Coronary artery (tissue), 2 donors: ENCODE data around the gene FER.

Experiments used
- DNase-seq: peaks from one replicate; pipeline ENCODE4 v3.0.0-alpha.2; 2017; ENCODE audit warnings: low spot score
- H3K27ac ChIP-seq, 2 donors: fragments of 200-600 bp; sonication (generic); one replicate each; pipeline ENCODE4 v1.5.1; 2016 to 2019
- H3K4me3 ChIP-seq: fragments of 200-600 bp; sonication (generic); 2 replicates; pipeline ENCODE4 v1.5.1; 2016; ENCODE audit warnings: mild to moderate bottlenecking, moderate library complexity
- CTCF ChIP-seq: fragments of 200-600 bp; sonication (generic); IDR thresholded peaks from one replicate; pipeline ENCODE4 v1.5.1; 2019; ENCODE audit warnings: antibody characterized with exemption

The FER gene

DNA sequence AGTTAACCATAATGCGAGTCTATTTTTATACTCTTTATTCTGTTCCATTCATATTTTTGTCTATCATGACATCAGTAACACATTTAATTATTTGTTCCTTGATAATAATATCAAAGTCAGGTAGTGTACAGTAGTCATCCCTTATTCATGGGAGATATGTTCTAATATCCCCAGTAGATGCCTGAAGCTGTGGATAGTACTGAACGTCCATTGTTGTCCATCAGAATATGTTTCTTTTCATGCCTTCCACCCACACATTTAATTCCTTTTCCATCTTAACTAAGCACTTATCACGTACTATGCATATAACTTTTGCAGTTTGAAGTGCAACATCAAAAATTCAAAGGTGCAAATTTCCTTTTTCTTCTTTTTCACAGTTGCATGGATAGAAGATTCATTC is 53.6 kb downstream of the FER start:
- Histone ChIP-seq H3K27ac (no peak overlapping the region), H3K4me3 (no peak overlapping the region)
- TF ChIP-seq CTCF = no peak
- no peak for DNase-seq

GRCh38 chr5:108801776-108802175 is 54.1 kb downstream of the FER start:
- no peak for TF ChIP-seq CTCF
- Histone ChIP-seq H3K27ac (no peak overlapping the region), H3K4me3 (no peak overlapping the region)
- no peak for DNase-seq

GRCh38 chr5:108810717-108811116 is 63.0 kb downstream of the FER start:
- DNase-seq = no peak
- no peak for TF ChIP-seq CTCF
- Histone ChIP-seq H3K27ac (no peak overlapping the region), H3K4me3 (no peak overlapping the region)

DNA sequence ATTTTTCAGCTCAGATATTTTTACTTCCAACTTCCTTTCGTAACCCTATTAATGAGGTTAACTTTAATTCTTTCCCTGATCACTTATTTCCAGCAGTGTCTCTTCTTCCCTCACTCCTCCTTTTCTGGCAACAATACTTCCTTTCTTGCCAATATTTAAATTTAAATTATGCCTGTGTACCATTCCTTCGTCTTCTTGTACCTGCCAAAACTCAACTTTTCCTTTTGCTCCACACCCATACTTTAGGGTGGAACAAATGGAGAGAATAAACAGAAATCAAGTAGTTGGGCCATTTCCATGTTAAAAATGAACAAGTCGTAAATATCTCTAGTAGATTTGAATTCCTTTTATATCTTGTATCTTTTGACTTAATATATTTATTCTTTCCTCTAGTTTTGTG is 66.0 kb downstream of the FER start:
- no peak overlapping the region for H3K4me3 ChIP-seq
- no peak overlapping the region for H3K27ac ChIP-seq

GRCh38 chr5:108814551-108814950 is 66.9 kb downstream of the FER start:
- Histone ChIP-seq H3K27ac (no peak overlapping the region), H3K4me3 (no peak overlapping the region)
- TF ChIP-seq CTCF = no peak
- no peak for DNase-seq

More for the DNA sequence above, 66.0 kb downstream of the FER start:
- no peak for DNase-seq
- no peak for TF ChIP-seq CTCF

DNA sequence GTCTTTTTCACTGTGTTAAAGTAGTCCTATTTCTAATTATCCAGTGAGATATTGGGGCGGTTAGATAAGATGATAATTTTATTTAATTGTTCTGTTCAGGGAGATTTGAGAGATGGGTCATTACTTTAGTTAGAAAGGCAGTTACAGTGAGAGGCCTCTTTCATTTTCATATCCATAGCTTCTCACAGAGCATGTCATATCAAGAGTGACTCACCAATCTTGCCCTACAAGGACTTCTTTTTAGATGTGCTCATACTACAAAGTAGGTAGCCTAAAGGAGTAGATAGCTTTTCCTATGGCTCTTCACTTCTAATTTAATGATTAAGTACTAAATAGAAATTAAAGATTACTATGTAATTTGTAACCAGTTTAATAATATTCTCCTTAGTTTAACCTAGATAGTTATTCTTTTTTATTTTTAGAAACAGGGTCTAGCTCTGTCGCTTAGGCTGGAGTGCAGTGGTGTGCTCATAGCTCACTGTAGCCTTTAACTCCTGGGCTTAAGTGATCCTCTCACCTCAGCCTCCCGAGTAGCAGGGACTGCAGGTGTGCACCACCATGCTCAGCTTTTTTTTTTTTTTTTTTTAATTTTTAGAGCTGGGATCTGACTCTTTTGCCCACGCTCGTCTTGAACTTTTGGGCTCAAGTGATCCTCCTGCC is 71.0 kb downstream of the FER start:
- H3K27ac ChIP-seq = no peak overlapping the region
- DNase-seq = no peak
- no peak overlapping the region for H3K4me3 ChIP-seq
- no peak for TF ChIP-seq CTCF

- H3K4me3 ChIP-seq = no peak overlapping the region
- no peak for TF ChIP-seq CTCF
- no peak for DNase-seq
- no peak overlapping the region for H3K27ac ChIP-seq
Observed at GRCh38 chr5:108820983-108821382, 73.3 kb downstream of the FER start.
